Activated gamma-delta T cell treated with anti-CD3 and anti-CD28 coated beads, Interleukin-2, amount 50 U/mL, for 16 hours (primary cell): ENCODE measurements around the gene ARID4B.
"Not testable (repeated sequence)": the region's sequence is repeated elsewhere in the genome, so short reads cannot be mapped to it uniquely, and the experiment has no call there.

Source experiments
- DNase-seq: peaks from one replicate; pipeline ENCODE4 v3.0.0-alpha.2; 2020; ENCODE audit warnings: low read depth

ARID4B gene

DNA sequence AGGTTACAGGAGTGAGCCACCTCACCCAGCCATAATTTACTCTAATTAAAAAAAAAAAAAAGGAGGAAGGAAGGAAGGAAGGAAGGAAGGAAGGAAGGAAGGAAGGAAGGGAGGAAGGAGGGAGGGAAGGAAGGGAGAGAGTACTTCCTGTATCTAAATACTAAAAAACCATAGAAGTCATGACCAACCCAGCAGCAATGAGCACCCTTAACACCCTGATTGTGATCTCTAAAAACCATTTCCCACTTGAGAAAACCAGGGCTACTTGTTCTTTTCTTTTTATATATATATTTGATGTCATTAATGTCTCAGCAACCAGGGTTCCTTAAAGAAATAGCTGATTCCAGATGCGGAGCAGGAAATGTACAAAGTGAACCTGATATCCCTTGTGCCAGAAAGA lies 31.2 kb downstream of the ARID4B start:
- DNase-seq, result no peak

DNA sequence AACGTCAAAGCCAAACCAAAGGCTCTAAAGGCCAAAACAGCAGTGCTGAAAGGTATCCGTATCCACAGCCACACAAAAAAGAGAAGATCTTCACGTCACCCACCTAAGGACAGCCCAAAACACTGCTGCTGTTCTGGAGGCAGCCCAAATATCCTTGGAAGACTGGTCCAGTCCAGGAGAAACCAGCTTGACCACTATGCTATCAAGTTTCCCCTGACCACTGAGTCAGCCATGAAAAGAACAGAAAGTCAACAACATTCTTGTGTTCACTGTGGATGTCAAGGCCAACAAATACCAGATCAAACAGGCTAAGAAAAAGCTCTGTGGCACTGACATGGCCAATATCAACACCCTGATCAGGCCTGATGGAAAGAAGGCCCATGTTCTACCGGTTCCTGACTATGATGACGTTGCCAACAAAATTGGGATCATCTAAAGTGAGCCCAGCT lies 32.1 kb downstream of the ARID4B start:
- DNase-seq, result no peak

DNA sequence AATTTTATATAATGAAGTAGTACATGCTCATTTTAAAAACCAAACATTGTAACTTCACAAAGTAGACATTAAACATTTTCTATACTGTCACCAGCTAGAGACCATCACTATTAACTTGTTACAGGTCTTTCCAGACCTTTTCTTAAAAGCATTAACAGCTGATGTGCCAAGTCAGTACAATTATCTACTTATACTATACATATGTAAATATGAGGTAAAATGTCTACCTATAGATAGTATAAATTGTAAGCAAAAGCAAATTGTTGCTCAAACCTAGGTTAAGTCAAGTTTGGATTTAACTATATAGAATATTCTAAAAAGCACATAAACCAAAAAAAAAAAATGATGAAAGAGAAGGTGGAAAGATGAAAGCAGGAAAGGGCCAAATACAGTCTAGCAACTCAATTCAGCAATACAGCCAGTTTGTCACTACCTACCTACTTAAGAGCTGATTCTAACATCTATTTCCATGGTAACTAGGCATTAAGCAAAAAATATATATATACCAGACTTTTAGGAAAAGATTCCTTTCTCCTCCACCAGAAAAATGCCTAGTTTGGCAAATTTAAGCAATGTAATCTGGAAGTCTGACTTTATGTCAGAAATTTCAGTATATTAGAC lies 34.5 kb downstream of the ARID4B start:
- DNase-seq, result no peak

DNA sequence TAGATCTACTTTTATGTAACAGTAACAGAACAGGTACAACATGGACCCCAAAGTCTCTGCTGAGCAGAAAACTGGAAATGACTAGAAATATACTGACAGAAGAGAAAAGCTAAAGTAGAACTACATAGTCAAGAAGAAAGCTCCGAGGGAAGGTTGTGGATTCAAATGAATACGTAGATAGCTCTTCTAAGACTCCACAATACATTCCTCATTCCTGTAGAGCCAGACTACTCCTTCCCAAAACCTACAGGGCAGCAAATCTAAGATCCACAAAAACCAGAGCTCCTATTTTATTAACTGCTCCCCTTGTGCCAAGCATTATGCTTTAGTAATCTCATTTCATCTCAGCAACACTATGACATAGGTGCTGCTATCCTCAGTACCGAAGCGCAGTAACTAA lies 35.2 kb downstream of the ARID4B start:
- DNase-seq, result no peak

DNA sequence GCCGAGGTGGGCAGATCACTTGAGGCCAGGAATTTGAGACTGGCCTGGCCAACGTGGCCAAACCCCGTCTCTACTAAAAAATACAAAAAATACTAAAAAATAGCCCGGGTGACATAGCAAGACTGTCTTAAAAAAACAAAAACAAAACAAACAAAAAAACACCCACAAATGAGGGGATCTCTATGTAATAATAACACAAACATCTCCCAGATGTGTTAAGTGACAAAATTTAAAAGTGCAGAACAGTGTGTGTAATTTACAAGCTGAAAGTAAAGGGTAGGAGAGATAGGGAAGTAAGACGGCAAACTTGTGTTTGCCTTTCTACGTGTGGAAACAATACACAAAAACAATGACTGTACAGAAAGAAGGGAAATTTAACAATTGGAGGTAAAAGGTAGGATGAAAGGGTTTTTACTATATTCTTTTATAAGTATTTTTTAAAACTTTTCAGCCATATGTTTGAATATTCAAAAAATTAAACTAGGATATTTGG lies 36.3 kb downstream of the ARID4B start:
- no peak for DNase-seq

DNA sequence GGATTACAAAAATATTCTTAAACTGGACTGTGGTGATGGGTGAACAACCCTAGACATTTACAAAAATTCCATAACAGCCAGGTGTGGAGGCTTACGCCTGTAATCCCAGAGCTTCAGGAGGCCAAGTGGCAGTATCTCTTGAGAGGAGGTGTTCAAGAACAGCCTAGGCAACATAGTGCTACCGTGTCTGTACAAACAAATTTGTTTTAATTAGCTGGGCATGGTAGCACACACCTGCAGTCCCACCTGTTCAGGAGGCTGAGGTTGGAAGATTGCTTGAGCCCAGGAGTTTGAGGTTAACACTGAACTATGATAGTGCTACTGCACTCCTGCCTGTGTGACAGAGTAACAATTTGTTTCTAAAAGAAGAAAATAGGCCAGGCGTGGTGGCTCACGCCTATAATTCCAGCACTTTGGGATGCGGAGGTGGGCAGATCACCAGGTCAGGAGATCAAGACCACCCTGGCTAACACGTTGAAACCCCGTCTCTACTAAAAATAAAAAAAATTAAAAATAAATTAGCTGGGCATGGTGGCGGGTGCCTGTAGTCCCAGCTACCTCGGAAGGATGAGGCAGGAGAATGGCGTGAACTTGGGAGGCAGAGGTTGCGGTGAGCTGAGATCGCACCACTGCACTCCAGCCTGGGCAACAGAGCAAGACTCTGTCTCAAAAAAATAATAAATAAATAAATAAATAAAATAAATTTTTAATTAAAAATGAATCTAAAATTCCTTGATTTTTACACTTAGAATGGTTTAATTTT lies 37.1 kb downstream of the ARID4B start:
- no peak for DNase-seq

DNA sequence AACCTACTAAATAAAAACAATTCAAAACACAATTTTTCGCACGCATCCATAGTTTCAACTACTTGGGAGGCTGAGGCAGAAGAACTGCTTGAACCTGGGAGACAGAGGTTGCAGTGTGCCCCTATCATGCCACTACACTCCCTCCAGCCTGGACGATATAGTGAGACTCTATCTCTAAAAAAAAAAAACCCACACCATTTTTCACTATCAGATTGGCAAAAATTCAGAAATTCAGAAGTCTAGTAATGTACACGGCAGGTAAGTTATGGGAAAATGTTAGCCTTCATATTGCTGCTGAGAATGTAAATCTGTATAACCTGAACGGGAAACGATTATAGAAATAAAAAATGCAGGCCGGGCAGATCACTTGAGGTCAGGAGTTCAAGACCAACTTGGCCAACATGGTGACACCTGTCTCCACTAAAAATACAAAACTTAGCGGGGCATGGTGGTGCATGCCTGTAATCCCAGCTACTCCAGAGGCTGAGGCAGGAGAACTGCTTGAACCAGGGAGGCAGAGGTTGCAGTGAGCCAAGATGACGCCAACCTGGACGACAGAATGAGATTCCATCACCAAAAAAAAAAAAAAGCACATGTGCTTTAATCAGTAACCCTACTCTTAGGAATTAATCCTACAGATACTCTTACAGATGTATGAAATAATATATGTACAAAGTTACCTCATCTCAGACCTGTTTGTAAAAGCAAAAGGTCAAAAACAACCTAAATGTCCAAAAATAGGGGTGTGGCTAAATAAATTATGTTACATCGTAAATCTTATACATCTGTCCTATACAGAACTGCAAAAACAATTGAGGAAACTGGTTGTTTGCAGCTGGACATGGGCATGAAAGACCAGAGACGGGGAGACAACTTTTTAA lies 37.9 kb downstream of the ARID4B start:
- DNase-seq, result no peak

DNA sequence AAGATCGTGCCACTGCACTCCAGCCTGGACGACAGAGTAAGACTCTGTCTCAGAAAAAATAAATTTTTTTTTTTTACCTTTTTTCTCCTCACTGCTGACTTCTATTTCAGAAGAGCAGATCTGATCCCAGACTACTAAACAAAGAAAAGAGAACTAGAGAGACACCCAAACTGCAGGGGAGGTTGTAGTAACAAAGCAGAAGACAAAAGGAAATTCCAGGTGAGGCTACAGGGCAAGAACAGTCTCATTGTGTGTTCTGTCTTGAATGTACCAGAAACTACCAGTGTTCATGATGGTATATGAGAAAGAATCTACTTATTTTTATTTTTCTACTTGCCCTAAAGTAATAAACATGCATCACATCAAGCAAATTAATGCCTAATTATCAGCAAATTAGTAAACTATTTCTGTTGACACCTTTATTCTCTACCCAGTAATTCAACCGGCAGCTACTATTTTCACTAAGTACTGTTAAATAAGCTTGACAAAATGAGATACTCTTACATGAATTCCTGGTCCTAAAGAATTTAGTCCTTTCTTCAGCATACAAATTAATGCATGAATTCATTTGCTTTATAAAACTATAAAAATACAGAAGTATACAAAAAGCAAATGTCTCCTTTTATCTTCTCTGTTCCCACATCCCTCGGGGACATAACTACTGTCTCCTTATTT lies 40.6 kb downstream of the ARID4B start:
- no peak for DNase-seq

DNA sequence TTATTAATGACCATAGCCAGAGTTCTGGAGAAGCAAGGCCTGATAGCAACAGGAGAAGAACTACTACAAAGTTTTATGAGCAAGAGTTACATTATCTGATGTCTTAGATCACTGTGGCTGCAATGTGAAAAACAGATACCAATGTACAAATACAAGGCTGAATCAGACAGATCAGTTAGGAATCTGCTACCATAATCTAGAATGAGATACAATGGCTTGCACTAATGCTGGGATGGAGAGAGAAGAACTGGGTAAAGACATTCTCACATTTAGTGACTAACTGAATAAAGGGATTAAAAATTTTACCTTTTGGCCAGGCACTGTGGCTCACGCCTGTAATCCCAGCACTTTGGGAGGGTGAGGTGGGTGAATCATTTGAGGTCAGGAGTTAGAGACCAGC lies 41.3 kb downstream of the ARID4B start:
- DNase-seq, result no peak

DNA sequence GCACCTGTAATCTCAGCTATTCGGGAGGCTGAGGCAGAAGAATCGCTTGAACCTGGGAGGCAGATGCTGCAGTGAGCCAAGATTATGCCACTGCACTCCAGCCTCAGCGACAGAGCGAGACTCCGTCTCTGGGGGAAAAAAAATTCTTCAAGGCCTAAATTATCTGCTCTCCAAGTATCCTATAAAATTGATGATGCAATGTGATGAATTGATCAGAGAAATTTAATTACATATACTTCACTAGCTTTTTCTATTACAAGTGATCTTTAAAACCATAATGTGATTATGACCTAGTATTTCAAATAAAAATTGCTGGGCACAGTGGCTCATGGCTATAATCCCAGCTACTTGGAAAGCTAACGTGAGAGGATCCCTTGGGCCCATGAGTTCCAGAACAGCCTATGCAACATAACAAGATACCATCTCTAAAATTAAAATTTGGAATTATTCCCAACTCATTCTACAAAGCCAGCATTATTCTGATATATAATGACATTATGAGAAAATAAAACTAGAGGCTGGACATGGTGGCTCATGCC lies 43.7 kb downstream of the ARID4B start:
- DNase-seq, result no peak

DNA sequence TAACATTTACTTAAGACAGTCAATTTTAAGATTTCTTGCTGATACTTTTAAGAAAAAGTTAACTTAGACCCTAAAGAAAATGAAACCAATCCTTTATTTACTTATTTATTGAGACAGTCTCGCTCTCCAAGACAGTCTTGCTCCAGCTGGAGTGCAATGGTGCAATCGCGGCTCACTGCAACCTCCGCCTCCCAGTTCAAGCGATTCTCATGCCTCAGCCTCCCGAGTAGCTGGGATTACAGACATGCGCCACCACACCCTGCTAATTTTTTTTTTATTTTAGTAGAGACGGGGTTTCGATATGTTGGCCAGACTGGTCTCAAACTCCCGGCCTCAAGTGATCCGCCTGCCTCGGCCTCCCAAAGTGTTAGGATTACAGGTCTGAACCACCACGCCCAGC lies 44.3 kb downstream of the ARID4B start:
- DNase-seq, result not testable (repeated sequence)

DNA sequence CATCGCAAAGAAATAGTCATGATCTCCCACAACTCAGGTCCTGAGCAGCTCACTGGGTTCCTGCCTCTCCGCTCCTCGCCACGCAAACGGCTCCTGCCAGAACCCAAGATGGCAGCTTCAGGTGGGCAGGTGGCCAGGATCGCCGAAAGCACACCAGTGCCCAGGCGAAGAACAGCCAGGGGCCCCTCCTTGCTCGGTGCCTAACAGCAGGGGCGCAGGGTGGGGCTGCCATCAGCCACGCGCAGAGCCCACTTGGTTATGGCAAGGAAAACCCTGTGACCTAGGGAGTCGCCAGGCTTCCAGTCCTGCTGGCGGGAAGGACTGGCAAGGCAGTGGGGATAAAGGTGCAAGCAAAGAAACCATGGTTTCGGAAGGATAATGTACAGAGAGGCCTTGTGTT lies 47.5 kb downstream of the ARID4B start:
- no peak for DNase-seq

DNA sequence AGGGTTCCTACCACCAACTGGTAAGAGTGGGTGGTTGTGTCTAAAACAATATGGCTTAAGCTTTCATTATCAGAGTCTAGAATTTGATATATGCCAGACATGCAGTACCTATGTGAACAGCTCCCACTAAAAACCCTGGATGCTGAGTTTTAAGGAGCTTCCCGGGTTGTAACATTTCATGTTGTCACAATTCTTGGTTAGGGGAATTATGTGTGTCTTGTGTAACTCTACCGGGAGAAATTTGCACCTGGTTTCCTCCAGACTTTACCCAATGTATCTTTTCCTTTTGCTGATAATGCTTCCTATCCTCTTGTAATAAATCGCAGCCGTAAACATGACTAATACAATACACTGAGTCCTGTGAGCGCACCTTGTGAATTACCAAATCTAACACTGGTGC lies 48.3 kb downstream of the ARID4B start:
- DNase-seq, result no peak

DNA sequence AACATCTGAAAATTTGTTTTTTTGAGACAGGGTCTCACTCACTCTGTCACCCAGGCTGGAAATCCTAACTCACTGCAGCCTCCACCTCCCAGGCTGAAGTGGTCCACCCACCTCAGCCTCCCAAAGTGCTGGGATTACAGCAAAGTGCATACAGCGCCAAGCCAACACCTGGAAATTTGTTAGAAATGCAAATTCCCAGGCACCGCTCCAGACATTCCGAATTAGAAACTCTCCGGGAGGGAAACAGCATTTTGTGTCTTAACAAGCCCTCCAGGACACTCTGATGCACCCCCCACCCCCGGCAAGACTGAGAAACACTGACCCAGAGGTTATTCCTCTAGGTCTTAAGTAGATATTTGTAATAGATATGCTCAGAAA lies 49.1 kb downstream of the ARID4B start:
- DNase-seq, result no peak

DNA sequence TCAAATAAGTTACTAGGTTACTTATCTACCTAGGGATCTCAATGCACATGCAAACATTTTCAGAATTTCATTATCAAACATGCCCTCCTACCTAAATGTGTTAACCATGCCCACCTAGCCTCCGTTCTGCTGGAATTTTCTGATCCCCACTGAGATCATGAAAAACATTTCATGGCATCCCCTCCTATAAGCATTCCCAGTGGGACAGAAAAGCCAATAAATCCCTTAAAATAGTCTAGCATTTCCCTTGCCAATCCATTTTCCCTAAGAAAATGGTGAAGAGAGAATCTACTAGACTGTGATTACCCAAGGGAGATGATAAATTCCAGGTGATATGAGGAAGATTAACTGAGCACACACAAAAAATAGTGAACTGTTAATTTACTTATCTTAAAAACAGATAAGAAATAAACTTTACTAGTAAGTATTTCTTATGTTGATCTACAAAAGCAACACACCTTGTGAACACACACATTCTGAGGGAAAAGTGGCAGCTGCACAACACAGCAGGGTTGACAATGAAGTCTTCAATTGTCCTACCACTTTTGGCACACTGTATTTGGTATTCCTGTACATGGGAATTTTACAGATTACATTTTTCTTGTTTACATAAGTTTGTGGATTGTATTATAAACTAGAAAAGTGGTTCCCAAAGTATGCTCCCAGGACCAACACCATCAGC lies 49.6 kb downstream of the ARID4B start:
- no peak for DNase-seq

DNA sequence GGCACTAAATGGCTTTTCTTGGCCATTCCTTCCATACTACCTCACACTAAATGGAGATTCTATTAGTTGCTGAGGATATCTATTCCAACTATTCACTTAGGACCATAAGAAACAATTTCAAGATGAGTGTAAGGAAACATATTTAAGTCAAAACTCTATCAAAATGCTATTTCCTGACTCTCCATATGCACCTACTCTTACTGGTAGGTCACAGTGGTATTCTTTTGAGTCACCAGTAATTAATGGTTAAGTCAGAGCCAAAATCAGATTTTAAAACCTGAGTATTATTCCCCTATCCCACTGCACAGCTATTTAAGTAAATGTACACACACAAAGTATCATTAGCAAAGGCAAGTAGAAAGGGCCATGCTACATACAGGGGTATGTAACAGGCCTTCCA lies 50.3 kb downstream of the ARID4B start:
- DNase-seq, result no peak

DNA sequence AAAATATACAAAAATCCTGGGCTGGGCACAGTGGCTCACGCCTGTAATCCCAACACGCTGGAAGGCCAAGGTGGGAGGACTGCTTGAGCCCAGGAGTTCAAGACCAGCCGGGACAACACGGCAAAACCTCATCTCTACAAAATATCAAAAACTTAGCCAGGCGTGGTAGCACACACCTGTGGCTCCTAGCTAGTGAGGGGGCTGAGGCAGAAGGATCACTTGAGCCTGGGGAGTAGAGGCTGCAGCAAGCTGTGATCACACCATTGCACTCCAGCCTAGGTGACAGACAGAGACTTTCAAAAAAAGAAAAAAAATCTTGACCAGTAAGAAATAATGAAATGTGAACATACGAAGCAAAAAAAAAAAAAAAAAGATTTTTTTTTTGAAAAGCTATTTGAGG lies 52.1 kb downstream of the ARID4B start:
- DNase-seq, result no peak

DNA sequence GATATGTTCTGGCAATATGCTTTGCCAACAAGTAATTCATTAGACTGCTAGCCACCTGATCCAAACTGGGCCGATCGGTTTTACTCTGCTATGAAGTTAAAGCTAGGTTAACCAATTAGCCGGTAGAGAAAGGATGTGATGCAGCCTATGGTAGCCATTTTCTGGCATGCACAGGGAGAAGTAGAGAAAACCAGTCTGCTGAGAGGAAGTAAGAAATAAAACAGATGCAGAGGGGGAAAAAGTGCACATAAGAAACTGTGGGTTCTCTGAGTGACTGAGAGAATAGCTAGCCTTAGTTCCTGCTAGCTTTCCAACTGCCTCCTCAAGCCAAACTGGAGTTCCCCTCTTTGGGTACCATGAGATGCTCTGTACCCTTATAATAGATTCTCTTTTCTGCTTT lies 52.8 kb downstream of the ARID4B start:
- no peak for DNase-seq

DNA sequence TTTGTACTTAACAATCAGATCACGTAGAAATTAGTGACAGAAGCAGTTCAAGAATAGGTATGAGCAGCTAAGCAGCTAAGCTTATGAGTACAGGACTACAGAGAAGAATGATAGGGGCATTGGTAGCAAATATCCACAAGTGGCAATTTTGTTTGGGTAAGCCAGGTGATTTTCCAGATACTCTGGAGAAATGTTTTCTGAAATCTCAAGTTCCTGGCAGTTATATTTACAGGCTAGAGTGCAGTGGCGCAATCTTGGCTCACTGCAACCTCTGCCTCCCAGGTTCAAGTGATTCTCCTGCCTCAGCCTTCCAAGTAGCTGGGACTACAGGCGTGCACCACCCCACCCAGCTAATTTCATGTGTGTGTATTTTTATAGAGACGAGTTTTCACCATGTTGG lies 55.1 kb downstream of the ARID4B start:
- DNase-seq, result no peak

DNA sequence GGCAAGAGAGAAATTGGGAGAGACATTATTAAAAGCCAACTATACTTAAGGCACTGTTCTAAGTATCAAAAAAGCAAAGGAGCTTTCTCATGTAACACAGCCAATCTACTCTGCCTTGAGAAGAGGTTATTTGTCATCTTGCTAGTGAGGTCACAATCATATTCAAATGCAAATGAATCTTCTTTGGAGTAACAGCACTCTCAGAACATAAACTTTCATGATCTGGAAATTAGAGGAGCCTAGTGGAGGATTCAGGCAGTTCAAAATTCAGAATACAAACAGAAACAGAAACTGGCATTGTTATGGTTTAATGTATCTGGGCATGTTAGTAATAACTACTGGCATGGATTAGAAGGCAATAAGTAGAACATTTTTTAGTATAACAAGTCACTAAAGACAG lies 57.4 kb downstream of the ARID4B start:
- DNase-seq, result no peak

DNA sequence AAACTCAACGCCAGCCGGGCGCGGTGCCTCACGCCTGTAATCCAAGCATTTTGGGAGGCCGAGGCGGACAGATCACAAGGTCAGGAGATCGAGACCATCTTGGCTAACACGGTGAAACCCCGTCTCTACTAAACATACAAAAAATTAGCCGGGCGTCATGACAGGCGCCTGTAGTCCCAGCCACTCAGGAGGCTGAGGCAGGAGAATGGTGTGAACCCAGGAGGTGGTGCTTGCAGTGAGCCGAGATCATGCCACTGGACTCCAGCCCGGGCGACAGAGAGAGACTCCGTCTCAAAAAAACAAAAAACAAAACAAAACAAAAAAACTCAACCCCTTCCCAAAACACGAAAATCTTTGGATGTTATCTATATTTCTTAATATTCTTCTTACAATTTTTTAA lies 58.0 kb downstream of the ARID4B start:
- not testable (repeated sequence) for DNase-seq
